OCI-LY3 (cell line): ENCODE measurements around the gene GSTCD.

ENCODE experiments used
- EZH2phosphoT487 ChIP-seq: fragments of 200-600 bp; shearing (Covaris generic); IDR thresholded peaks from 2 replicates; pipeline ENCODE4 v1.6.1; 2018; ENCODE audit warnings: antibody characterized with exemption, mixed run types, low read depth
- TF ChIP-seq, protein P1 (sequence below): fragments of 200-600, 300-600 bp; sonication (generic); IDR thresholded peaks from 2 replicates; pipeline ENCODE4 v1.5.1; 2014; ENCODE audit warnings: antibody characterized with exemption, low read length, low read depth

DNA sequence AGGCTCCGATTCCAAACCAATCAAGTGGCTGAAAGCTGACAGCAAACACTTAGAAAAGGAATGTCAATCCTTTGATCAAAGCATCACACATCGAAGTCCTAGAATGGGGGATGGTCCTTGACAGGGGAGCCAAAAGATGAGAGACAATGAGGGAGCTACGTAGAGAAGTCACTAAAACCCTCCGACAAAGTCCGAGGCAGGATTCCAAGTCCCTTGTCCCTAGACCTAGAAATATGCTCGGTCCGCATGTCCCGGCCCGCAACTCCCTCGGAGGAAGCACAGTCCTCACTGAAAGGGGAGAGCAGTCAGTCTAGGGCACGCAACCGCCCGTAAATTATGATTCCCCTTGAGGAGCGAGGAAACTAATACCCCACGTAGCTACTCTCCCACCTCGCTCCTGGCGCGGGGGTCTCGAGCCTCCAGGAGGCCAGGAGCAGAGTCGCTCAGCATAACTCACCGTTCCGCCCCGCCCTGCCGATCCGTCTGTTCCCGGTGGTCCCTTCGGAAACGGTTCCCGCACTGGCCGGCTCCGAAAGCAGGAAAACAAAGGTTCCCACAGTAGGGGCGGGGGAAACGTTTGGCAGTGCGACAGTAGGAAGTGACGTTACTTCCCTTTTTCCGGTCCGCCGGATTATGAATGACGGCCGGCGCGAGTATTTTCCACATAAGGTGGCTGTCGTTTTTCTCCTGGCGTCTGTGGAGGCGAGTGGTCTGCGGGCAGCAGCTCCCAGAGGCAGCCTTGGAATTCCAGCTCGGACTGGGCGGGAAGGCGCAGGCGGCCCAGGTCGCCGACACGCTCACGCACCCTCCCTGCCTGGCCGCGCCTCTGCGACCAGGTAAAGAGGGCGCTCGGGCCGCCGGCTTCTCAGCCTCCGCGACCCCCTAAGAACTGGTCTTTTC lies at the start of gene GSTCD, which contains the start of gene INTS12:
- TF ChIP-seq, protein P1, sequence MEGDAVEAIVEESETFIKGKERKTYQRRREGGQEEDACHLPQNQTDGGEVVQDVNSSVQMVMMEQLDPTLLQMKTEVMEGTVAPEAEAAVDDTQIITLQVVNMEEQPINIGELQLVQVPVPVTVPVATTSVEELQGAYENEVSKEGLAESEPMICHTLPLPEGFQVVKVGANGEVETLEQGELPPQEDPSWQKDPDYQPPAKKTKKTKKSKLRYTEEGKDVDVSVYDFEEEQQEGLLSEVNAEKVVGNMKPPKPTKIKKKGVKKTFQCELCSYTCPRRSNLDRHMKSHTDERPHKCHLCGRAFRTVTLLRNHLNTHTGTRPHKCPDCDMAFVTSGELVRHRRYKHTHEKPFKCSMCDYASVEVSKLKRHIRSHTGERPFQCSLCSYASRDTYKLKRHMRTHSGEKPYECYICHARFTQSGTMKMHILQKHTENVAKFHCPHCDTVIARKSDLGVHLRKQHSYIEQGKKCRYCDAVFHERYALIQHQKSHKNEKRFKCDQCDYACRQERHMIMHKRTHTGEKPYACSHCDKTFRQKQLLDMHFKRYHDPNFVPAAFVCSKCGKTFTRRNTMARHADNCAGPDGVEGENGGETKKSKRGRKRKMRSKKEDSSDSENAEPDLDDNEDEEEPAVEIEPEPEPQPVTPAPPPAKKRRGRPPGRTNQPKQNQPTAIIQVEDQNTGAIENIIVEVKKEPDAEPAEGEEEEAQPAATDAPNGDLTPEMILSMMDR: no peak
- TF ChIP-seq EZH2phosphoT487: no peak
